Activated B cell treated with CpG ODN at 0.5 μM for 24 hours (primary cell): Measurements from ENCODE around the gene GHRL. TPM values are rescaled to one million over a fixed set of nuclear protein-coding genes. Genes with fewer than 3 reads are reported as not detected.

Source experiments
- ATAC-seq: fragments of 200-7000 bp; cut with Tn5 transposase; one replicate; pipeline ENCODE4 v1.10.0; 2021; ENCODE audit warnings: low read depth, mild to moderate bottlenecking, moderate library complexity
- CTCF ChIA-PET: fragments of 350-600 bp; sonication (Branson Sonifier 250); formaldehyde crosslinking; loops from one replicate; lab custom pipeline; 2021; ENCODE audit warnings: antibody characterized with exemption; lab: Charles Lee
- POLR2A ChIA-PET: fragments of 350-600 bp; sonication (Branson Sonifier 250); formaldehyde crosslinking; loops from one replicate; lab custom pipeline; 2021; ENCODE audit warnings: antibody characterized with exemption; lab: Charles Lee
- DNase-seq: peaks from one replicate; pipeline ENCODE4 v3.0.0; 2022
- H3K27ac Mint-ChIP-seq: one replicate; pipeline ENCODE4 v1.8.0; 2020; ENCODE audit warnings: mixed read lengths
- H3K27me3 Mint-ChIP-seq: one replicate; pipeline ENCODE4 v1.8.0; 2021; ENCODE audit warnings: mixed read lengths
- H3K36me3 Mint-ChIP-seq: one replicate; pipeline ENCODE4 v1.8.0; 2021; ENCODE audit warnings: low read depth, mixed read lengths
- H3K4me1 Mint-ChIP-seq: one replicate; pipeline ENCODE4 v1.8.0; 2021; ENCODE audit warnings: mixed read lengths
- H3K4me3 Mint-ChIP-seq: one replicate; pipeline ENCODE4 v1.8.0; 2020; ENCODE audit warnings: mild to moderate bottlenecking, mixed read lengths
- H3K9me3 Mint-ChIP-seq: one replicate; pipeline ENCODE4 v1.8.0; 2020; ENCODE audit warnings: mixed read lengths
- intact Hi-C: fragments of 100-400 bp; cut with micrococcal nuclease; formaldehyde crosslinking; loops from one replicate; pipeline ENCODE4 v1.15.1; 2024
- total RNA-seq: library from RNA; stranded (reverse); gene quantifications from 2 replicates; pipeline ENCODE4 v1.2.3, GENCODE V29; 2022
- TF ChIP-seq, protein P1 (sequence below): fragments of 200-600 bp; IDR thresholded peaks from one replicate; pipeline ENCODE4 v1.8.0; 2022; ENCODE audit warnings: antibody characterized with exemption, mild to moderate bottlenecking

GHRL gene
- total RNA-seq, 1 donor from 2014 or later = 2.8 TPM

GRCh38 chr3:10335871-10336622 lies 43.3 kb upstream of the GHRL start:
- Mint-ChIP-seq H3K27ac (no peak overlapping the region), H3K36me3 (no peaks in the 10 kb centered on the region), H3K4me3 (no peak overlapping the region), H3K4me1 (peaks cover 25% of the 10 kb centered on the region), H3K9me3 (no peaks in the 10 kb centered on the region), H3K27me3 (no peaks in the 10 kb centered on the region)
- intact Hi-C loops = no loop called here
- CTCF ChIA-PET = no interaction called here
- ATAC-seq (no peak), DNase-seq (no peak)
- POLR2A ChIA-PET = no interaction called here
- TF ChIP-seq, protein P1, sequence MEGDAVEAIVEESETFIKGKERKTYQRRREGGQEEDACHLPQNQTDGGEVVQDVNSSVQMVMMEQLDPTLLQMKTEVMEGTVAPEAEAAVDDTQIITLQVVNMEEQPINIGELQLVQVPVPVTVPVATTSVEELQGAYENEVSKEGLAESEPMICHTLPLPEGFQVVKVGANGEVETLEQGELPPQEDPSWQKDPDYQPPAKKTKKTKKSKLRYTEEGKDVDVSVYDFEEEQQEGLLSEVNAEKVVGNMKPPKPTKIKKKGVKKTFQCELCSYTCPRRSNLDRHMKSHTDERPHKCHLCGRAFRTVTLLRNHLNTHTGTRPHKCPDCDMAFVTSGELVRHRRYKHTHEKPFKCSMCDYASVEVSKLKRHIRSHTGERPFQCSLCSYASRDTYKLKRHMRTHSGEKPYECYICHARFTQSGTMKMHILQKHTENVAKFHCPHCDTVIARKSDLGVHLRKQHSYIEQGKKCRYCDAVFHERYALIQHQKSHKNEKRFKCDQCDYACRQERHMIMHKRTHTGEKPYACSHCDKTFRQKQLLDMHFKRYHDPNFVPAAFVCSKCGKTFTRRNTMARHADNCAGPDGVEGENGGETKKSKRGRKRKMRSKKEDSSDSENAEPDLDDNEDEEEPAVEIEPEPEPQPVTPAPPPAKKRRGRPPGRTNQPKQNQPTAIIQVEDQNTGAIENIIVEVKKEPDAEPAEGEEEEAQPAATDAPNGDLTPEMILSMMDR = no peak

DNA sequence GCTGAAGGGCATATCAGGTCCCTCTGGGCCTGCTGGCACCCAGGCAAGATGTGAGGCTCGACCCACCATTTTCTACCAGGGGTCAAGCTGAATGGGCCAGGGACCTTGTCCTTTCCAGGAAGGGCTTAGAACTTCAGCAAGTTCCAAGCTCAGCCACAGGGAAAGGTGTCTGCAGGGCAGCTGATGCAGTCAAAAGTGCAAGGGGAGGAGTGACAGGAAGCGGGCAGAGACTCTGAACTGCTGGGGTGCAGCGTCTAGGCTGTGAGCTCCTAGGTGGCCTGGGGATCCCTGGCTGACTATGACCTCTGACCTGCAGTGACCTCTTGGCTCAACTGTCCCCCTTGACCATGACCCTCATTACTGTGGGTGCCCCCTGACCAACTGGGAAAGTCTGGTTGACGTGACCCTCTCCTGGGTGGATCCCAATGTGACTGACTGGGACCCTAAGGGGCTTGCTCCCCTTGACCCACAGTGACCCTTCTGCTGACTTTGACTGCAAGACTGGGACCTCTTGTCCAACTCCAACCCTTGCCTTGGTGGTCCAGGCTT lies 42.5 kb upstream of the GHRL start:
- intact Hi-C loops = no loop called here
- DNase-seq (no peak), ATAC-seq (no peak)
- no peaks in the 10 kb centered on the region for H3K27me3 Mint-ChIP-seq
- H3K9me3 Mint-ChIP-seq = no peaks in the 10 kb centered on the region
- H3K4me3 Mint-ChIP-seq = no peak overlapping the region
- H3K27ac Mint-ChIP-seq = no peak overlapping the region
- ChIA-PET POLR2A (interaction anchor here (0.8 kb wide), 1 partner anchor 15 kb away, joined by 3 read pairs; the partner anchor contains the start of gene SEC13), CTCF (interaction anchor here (1.4 kb wide), 1 partner anchor 9 kb away, joined by 4 read pairs; no protein-coding TSS in a partner anchor)
- peaks cover 25% of the 10 kb centered on the region for H3K4me1 Mint-ChIP-seq
- no peaks in the 10 kb centered on the region for H3K36me3 Mint-ChIP-seq
- TF ChIP-seq, protein P1 = no peak

DNA sequence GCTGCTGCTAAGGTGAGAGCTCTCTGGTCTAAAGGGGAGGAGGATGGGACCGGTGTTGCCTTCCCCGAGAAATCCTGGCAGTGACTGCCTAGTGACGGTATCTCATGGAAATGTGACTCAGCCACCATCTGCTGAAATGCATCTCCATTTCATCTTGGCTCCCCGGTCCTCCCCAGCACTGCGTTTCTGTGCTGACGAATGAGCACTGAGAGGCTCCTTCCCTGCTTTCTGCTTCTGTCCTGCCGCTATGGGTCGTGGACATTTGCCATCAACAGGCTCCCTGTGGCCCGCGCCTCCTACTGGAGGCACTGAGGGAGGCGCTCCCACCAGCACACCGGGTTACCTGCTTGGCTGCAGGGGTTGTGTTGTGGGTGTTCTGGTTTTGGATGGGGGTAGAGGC lies 41.7 kb upstream of the GHRL start:
- ChIA-PET CTCF (interaction anchor here (1.4 kb wide), 1 partner anchor 10 kb away, joined by 4 read pairs; no protein-coding TSS in a partner anchor), POLR2A (interaction anchor here (0.8 kb wide), 1 partner anchor 14 kb away, joined by 3 read pairs; the partner anchor contains the start of gene SEC13)
- ATAC-seq (no peak), DNase-seq (no peak)
- no peak overlapping the region for H3K4me3 Mint-ChIP-seq
- no peak overlapping the region for H3K27ac Mint-ChIP-seq
- H3K9me3 Mint-ChIP-seq = no peaks in the 10 kb centered on the region
- no peaks in the 10 kb centered on the region for H3K36me3 Mint-ChIP-seq
- peaks cover 2% of the 10 kb centered on the region for H3K27me3 Mint-ChIP-seq
- TF ChIP-seq, protein P1 = no peak
- intact Hi-C loops = no loop called here
- peaks cover 25% of the 10 kb centered on the region for H3K4me1 Mint-ChIP-seq

- CTCF ChIA-PET = interaction anchor here (1.4 kb wide), 1 partner anchor 10 kb away, joined by 4 read pairs; no protein-coding TSS in a partner anchor
- Mint-ChIP-seq H3K27me3 (peaks cover 7% of the 10 kb centered on the region), H3K36me3 (no peaks in the 10 kb centered on the region), H3K4me1 (peaks cover 25% of the 10 kb centered on the region), H3K27ac (no peak overlapping the region), H3K9me3 (no peaks in the 10 kb centered on the region), H3K4me3 (no peak overlapping the region)
- ATAC-seq (no peak), DNase-seq (no peak)
- POLR2A ChIA-PET = no interaction called here
- intact Hi-C loops = no loop called here
- TF ChIP-seq, protein P1 = no peak
Observed at GRCh38 chr3:10334042-10334441, 41.3 kb upstream of the GHRL start.

DNA sequence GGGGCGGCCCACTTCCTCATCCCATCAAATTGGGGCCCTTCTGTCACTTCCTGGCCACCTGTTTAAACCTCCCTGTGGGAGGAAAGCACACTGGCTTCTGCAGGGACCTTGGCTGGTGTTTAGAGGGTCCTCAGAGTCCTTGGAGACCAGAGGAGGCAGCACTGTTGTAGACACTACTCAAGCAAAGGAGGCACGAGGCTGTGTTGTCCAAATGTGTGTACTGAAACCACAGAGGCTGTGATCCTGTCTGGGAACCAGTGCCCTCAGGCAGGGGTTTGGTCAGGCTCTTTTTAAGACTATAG lies 40.6 kb upstream of the GHRL start:
- POLR2A ChIA-PET = no interaction called here
- no peak overlapping the region for H3K27ac Mint-ChIP-seq
- peaks cover 14% of the 10 kb centered on the region for H3K27me3 Mint-ChIP-seq
- H3K4me1 Mint-ChIP-seq = peaks cover 25% of the 10 kb centered on the region
- no peaks in the 10 kb centered on the region for H3K9me3 Mint-ChIP-seq
- intact Hi-C loops = no loop called here
- CTCF ChIA-PET = no interaction called here
- H3K4me3 Mint-ChIP-seq = no peak overlapping the region
- H3K36me3 Mint-ChIP-seq = no peaks in the 10 kb centered on the region
- no peak for DNase-seq
- no peak for ATAC-seq
- TF ChIP-seq, protein P1 = no peak
